Gastrocnemius medialis (tissue), 4 donors: Measurements from ENCODE around the gene ATF6.

Experiments used
- POLR2A ChIP-seq, 2 donors: fragments of 450-650 bp; IDR thresholded peaks; one replicate each; pipeline ENCODE4 v1.6.1; 2017; ENCODE audit warnings: antibody characterized with exemption in 2 of 2, mild to moderate bottlenecking in 2 of 2, moderate library complexity in 2 of 2
- TF ChIP-seq, protein P1 (sequence below), 5 experiments: fragments of 450-650 bp in 3 of 5; fragments of 200-600 bp in 2 of 5; sonication (generic) in 2 of 5; IDR thresholded peaks in 4 of 5; conservative IDR thresholded peaks in 1 of 5; 1 replicate in 4 of 5; 2 replicates in 1 of 5; pipeline ENCODE4 v1.5.1; 2016 to 2019; ENCODE audit warnings: antibody characterized with exemption in 5 of 5, mild to moderate bottlenecking in 3 of 5, moderate library complexity in 3 of 5

DNA sequence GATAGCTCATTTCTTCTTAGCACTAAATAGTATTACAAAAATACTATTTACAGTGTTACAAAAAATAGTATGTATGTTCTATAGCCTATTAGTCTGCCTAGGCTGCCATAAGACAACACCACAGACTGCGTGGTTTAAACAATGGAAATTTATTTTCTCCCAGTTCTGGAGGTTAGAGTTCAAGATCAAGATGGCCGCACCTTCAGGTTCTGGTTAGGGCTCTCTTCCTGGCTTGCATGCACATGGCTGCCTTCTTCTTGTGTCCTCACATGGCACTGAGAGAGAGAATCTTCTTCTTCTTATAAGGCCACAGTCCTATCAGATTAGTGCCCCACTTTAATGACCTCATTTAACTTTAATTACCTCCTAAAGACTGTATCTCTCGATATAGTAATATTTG is 4.1 kb downstream of the ATF6 start:
- no peak for TF ChIP-seq POLR2A (IDR thresholded peaks at IDR 0.05)
- TF ChIP-seq, protein P1, sequence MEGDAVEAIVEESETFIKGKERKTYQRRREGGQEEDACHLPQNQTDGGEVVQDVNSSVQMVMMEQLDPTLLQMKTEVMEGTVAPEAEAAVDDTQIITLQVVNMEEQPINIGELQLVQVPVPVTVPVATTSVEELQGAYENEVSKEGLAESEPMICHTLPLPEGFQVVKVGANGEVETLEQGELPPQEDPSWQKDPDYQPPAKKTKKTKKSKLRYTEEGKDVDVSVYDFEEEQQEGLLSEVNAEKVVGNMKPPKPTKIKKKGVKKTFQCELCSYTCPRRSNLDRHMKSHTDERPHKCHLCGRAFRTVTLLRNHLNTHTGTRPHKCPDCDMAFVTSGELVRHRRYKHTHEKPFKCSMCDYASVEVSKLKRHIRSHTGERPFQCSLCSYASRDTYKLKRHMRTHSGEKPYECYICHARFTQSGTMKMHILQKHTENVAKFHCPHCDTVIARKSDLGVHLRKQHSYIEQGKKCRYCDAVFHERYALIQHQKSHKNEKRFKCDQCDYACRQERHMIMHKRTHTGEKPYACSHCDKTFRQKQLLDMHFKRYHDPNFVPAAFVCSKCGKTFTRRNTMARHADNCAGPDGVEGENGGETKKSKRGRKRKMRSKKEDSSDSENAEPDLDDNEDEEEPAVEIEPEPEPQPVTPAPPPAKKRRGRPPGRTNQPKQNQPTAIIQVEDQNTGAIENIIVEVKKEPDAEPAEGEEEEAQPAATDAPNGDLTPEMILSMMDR (IDR thresholded peaks at IDR 0.05 in 4 of 5, conservative IDR thresholded peaks at IDR 0.05 in 1 of 5): no peak
